K562 (cell line): ENCODE results near the gene ACOT13. TPM values are rescaled to one million over a fixed set of nuclear protein-coding genes. Genes with fewer than 3 reads are reported as not detected.
A peak's percentile ranks its signal among the peaks of the same experiment; 100 is the strongest.

Source experiments
- ATAC-seq: fragments of 200-7000 bp; cut with Tn5 transposase; 3 replicates; pipeline ENCODE4 v1.9.1; 2020; ENCODE audit warnings: moderate library complexity
- BruUV-seq: library from RNA; stranded (reverse); fragments of 400-500 nt; replicated peaks from 2 replicates; lab custom pipeline; 2021; lab: Mats Ljungman, UMichigan
- CTCF ChIA-PET: fragments of 300-600 bp; formaldehyde crosslinking; extraction: SDS; loops from one replicate; lab custom pipeline; 2021; ENCODE audit warnings: low intra/inter-chr PET ratio; lab: Yijun Ruan, JAX
- POLR2A ChIA-PET: fragments of 300-600, 350-650 bp; sonication (Branson Sonifier 250); formaldehyde crosslinking; extraction: SDS; loops from one replicate; lab custom pipeline; 2021; ENCODE audit warnings: antibody characterized with exemption, inconsistent platforms; lab: Yijun Ruan, JAX
- DNase-seq, 4 experiments: peaks; one replicate each; pipeline versions ENCODE4 v3.0.0 to v3.0.0-alpha.2; 2011 to 2018; ENCODE audit warnings: low spot score in 3 of 4, mixed read lengths in 3 of 4; ENCODE audit errors: extremely low read depth in 1 of 4
- FAIRE-seq: peaks from 2 replicates; lab custom pipeline; 2011; peaks lifted over from hg19 to GRCh38; lab: Jason Lieb, UNC
- H2AFZ ChIP-seq: 2 replicates; pipeline ENCODE4 v1.6.0; 2011; ENCODE audit warnings: low read depth, low read length, control low read depth, inconsistent platforms
- H3K27ac ChIP-seq: fragments of 200-600 bp; 3 replicates; pipeline ENCODE4 v1.8.0; 2011; ENCODE audit warnings: low read depth, mild to moderate bottlenecking, control low read depth, inconsistent platforms, low read length, moderate library complexity, mixed read lengths; ENCODE audit errors: extremely low read depth
- H3K27me3 ChIP-seq, 2 experiments: fragments of 300-600 bp in 1 of 2; 2 replicates in 1 of 2; 3 replicates in 1 of 2; pipeline versions ENCODE4 v1.6.0 to v1.8.0; 2011; ENCODE audit warnings: inconsistent platforms in 2 of 2, low read length in 2 of 2, mild to moderate bottlenecking in 1 of 2, mixed read lengths in 1 of 2, moderate library complexity in 1 of 2; ENCODE audit not compliant: control insufficient read depth in 2 of 2, insufficient read depth in 2 of 2
- H3K36me3 ChIP-seq: fragments of 300-600 bp; 3 replicates; pipeline ENCODE4 v1.8.0; 2011; ENCODE audit warnings: mild to moderate bottlenecking, low read length, inconsistent platforms; ENCODE audit not compliant: control insufficient read depth, insufficient read depth
- H3K4me1 ChIP-seq, 2 experiments: fragments of 200-600 bp in 1 of 2; replicated peaks in 1 of 2; 2 replicates in 1 of 2; 3 replicates in 1 of 2; pipeline versions ENCODE4 v1.5.1 to v1.8.0; 2011; ENCODE audit warnings: inconsistent platforms in 2 of 2, low read length in 2 of 2, mild to moderate bottlenecking in 1 of 2, mixed read lengths in 1 of 2, moderate library complexity in 1 of 2; ENCODE audit not compliant: control insufficient read depth in 2 of 2, insufficient read depth in 2 of 2
- H3K4me2 ChIP-seq: 2 replicates; pipeline ENCODE4 v1.6.1; 2011; ENCODE audit warnings: low read length, control low read depth, inconsistent platforms, mixed read lengths; ENCODE audit not compliant: insufficient read depth
- H3K4me3 ChIP-seq: fragments of 200-600 bp; sonication (generic), shearing (Covaris generic); 2 replicates; pipeline ENCODE4 v1.5.1; 2016; ENCODE audit warnings: control low read depth, inconsistent platforms
- H3K79me2 ChIP-seq: fragments of 200-600 bp; 3 replicates; pipeline ENCODE4 v1.8.0; 2011; ENCODE audit warnings: low read length, inconsistent platforms; ENCODE audit not compliant: control insufficient read depth, insufficient read depth
- H3K9ac ChIP-seq, 2 experiments: 2 replicates each; pipeline versions ENCODE4 v1.6.0 to v1.6.1; 2011; ENCODE audit warnings: low read depth in 2 of 2, low read length in 2 of 2, control low read depth in 1 of 2, inconsistent platforms in 1 of 2, mild to moderate bottlenecking in 1 of 2, mixed read lengths in 1 of 2; ENCODE audit not compliant: insufficient read depth in 1 of 2
- H3K9me1 ChIP-seq: one replicate; pipeline ENCODE4 v1.6.0; 2011; ENCODE audit warnings: inconsistent platforms, mild to moderate bottlenecking, low read length, moderate library complexity; ENCODE audit not compliant: control insufficient read depth, insufficient read depth
- H3K9me3 ChIP-seq: replicated peaks from 2 replicates; pipeline ENCODE4 v1.5.1; 2011; ENCODE audit warnings: low read depth, low read length, inconsistent platforms; ENCODE audit not compliant: control insufficient read depth, insufficient read depth
- H4K20me1 ChIP-seq: replicated peaks from 2 replicates; pipeline ENCODE4 v1.6.1; 2011; ENCODE audit warnings: low read length, inconsistent platforms, mixed read lengths; ENCODE audit not compliant: control insufficient read depth, insufficient read depth
- ELF4 ChIP-seq: fragments of 450-650 bp; formaldehyde crosslinking; IDR thresholded peaks from 2 replicates; pipeline ENCODE4 v1.4.0; 2022; ENCODE audit warnings: missing genetic modification characterization
- ELK1 ChIP-seq: sonication (generic); formaldehyde crosslinking; IDR thresholded peaks from 2 replicates; pipeline ENCODE4 v1.8.1; 2022; ENCODE audit warnings: missing genetic modification reagents
- ESRRA ChIP-seq: fragments of 450-650 bp; IDR thresholded peaks from 2 replicates; pipeline ENCODE4 v1.6.1; 2014; ENCODE audit warnings: low read depth, mild to moderate bottlenecking, moderate library complexity, borderline replicate concordance
- ILF3 ChIP-seq: fragments of 450-650 bp; IDR thresholded peaks from 2 replicates; pipeline ENCODE4 v1.6.1; 2018; ENCODE audit warnings: antibody characterized with exemption, mild to moderate bottlenecking, moderate library complexity, borderline replicate concordance
- MAFF ChIP-seq: IDR thresholded peaks from 2 replicates; pipeline ENCODE4 v1.6.1; 2012; ENCODE audit warnings: low read length, improper control_type of control experiment
- MAFK ChIP-seq: IDR thresholded peaks from 2 replicates; pipeline ENCODE4 v1.6.1; 2011; ENCODE audit warnings: low read length, improper control_type of control experiment
- MXI1 ChIP-seq: IDR thresholded peaks from 2 replicates; pipeline ENCODE4 v1.6.1; 2011; ENCODE audit warnings: low read depth, mild to moderate bottlenecking, improper control_type of control experiment, low read length
- MYC ChIP-seq, 2 experiments: fragments of 250-450 bp in 1 of 2; sonication (Bioruptor Pico) in 1 of 2; IDR thresholded peaks; 2 replicates each; pipeline versions ENCODE4 v1.5.1 to v1.6.1; 2012 to 2021; ENCODE audit warnings: low read depth in 2 of 2, borderline replicate concordance in 1 of 2, improper control_type of control experiment in 1 of 2, low read length in 1 of 2, mild to moderate bottlenecking in 1 of 2, moderate library complexity in 1 of 2
- NCOA1 ChIP-seq: fragments of 450-650 bp; IDR thresholded peaks from 2 replicates; pipeline ENCODE4 v1.6.1; 2016; ENCODE audit warnings: low read depth
- NELFE ChIP-seq: IDR thresholded peaks from 2 replicates; pipeline ENCODE4 v1.6.1; 2011; ENCODE audit warnings: mild to moderate bottlenecking; ENCODE audit not compliant: insufficient read depth, insufficient read length
- RFX5 ChIP-seq: IDR thresholded peaks from 2 replicates; pipeline ENCODE4 v1.6.1; 2011; ENCODE audit warnings: low read depth, mild to moderate bottlenecking, improper control_type of control experiment, low read length
- SMARCC2 ChIP-seq: fragments of 450-650 bp; IDR thresholded peaks from 2 replicates; pipeline ENCODE4 v1.6.1; 2017; ENCODE audit warnings: antibody characterized with exemption, moderate library complexity, mild to moderate bottlenecking, low read depth
- TBP ChIP-seq: optimal IDR thresholded peaks from 2 replicates; pipeline ENCODE3; 2011; ENCODE audit warnings: low read depth, low read length, improper control_type of control experiment
- TRIM24 ChIP-seq, 2 experiments: fragments of 450-650 bp; IDR thresholded peaks; 2 replicates each; pipeline ENCODE4 v1.6.1; 2016
- U2AF2 ChIP-seq: fragments of 200-400 bp; formaldehyde crosslinking; optimal IDR thresholded peaks from 2 replicates; pipeline ENCODE3; 2017; ENCODE audit warnings: low read depth, mild to moderate bottlenecking, low read length
- ZNF174 ChIP-seq: fragments of 250-450 bp; sonication (Bioruptor Pico); IDR thresholded peaks from 2 replicates; pipeline ENCODE4 v1.4.0; 2020; ENCODE audit warnings: mild to moderate bottlenecking
- ZNF277 ChIP-seq: fragments of 250-450 bp; sonication (Bioruptor Pico); IDR thresholded peaks from 2 replicates; pipeline ENCODE4 v1.8.0; 2022; ENCODE audit warnings: inconsistent platforms, mild to moderate bottlenecking, moderate library complexity, borderline replicate concordance
- ZNF280A ChIP-seq: fragments of 450-650 bp; IDR thresholded peaks from 2 replicates; pipeline ENCODE4 v1.6.1; 2018; ENCODE audit warnings: mild to moderate bottlenecking, low read depth; ENCODE audit not compliant: partially characterized antibody
- ZNF551 ChIP-seq: fragments of 250-450 bp; sonication (Bioruptor Pico); IDR thresholded peaks from 2 replicates; pipeline ENCODE4 v1.5.0; 2021; ENCODE audit warnings: mild to moderate bottlenecking, moderate library complexity
- ZNF830 ChIP-seq: fragments of 250-450 bp; sonication (Bioruptor Pico); IDR thresholded peaks from 2 replicates; pipeline ENCODE4 v1.5.0; 2021; ENCODE audit warnings: mild to moderate bottlenecking
- WGBS: fragments of 100-300 bp; shearing (Covaris generic); methylation state at CpG from one replicate; pipeline ENCODE4 v1.1.6; 2016; ENCODE audit warnings: low coverage, mixed read lengths; ENCODE audit not compliant: insufficient coverage; ENCODE audit errors: missing lambda C conversion rate; 5-methylcytosine and 5-hydroxymethylcytosine counted together
- in situ Hi-C: fragments of 300-500 bp; cut with MboI; formaldehyde crosslinking; loops from 4 replicates; pipeline ENCODE4 v1.15.0; 2018; ENCODE audit warnings: inconsistent platforms, mixed read lengths
- intact Hi-C: fragments of 100-400 bp; cut with micrococcal nuclease; formaldehyde crosslinking; loops from 2 replicates; pipeline ENCODE4 v1.14.2; 2022
- polyA plus RNA-seq, 8 experiments: library from polyadenylated mRNA; depleted of rRNA in 4 of 8; stranded (reverse) in 5 of 8; unstranded in 3 of 8; fragments of >200 nt; fragmentation: Nextera tagmentation in 2 of 8; fragmentation: Illumina TruSeq in 1 of 8; extraction: Ambion mirVana in 2 of 8; extraction: Trizol in 1 of 8; gene quantifications; 2 replicates each; pipeline versions ENCODE4 v1.2.1 to v1.2.3, GENCODE V29; 2011 to 2014; ENCODE audit warnings: inconsistent platforms in 1 of 8, missing spikeins in 1 of 8
- total RNA-seq, 7 experiments: library from RNA; depleted of rRNA in 6 of 7; stranded (reverse); fragments of >200 nt in 6 of 7; fragmentation: Illumina TruSeq in 2 of 7; extraction: Trizol in 2 of 7; gene quantifications; 2 replicates each; pipeline versions ENCODE4 v1.2.1 to v1.2.3, GENCODE V29; 2011 to 2021; ENCODE audit warnings: low replicate concordance in 1 of 7

Gene ACOT13
- total and polyA plus RNA-seq, 9 of the 15 experiments (the other 6 are each of a cell fraction or from before 2014, with no cell fraction given), result 14.1 to 129 (median 65.7) TPM

GRCh38 chr6:24649691-24650090 lies 17.2 kb upstream of the ACOT13 start (continued):
- TF ChIP-seq RFX5, result no peak
- TF ChIP-seq TBP, result no peak
- TF ChIP-seq ZNF280A, result no peak
- TF ChIP-seq MYC (IDR thresholded peaks at IDR 0.05; ENCODE audit: low read depth, low read length), result no peak
- TF ChIP-seq MYC (CRISPR knock-in tag; IDR thresholded peaks at IDR 0.05; ENCODE audit: borderline replicate concordance, low read depth), result no peak
- no peak for TF ChIP-seq SMARCC2
- TF ChIP-seq ILF3, result no peak
- TF ChIP-seq MAFF, result no peak
- no peak for TF ChIP-seq ELF4 (CRISPR knock-in tag)
- no peak for TF ChIP-seq ZNF830 (CRISPR knock-in tag)
- no peak for TF ChIP-seq ESRRA
- no peak for TF ChIP-seq MXI1
- TF ChIP-seq, all 486 proteins: peak for 0

- Histone ChIP-seq H3K36me3 (peaks cover 45% of the 10 kb centered on the region), H3K27me3 (peaks cover 0 to 4% of the 10 kb centered on the region in 2 experiments; a peak in 1 of 5 replicates), H4K20me1 (no peaks in the 10 kb centered on the region), H3K9me1 (no peaks in the 10 kb centered on the region), H3K9ac (no peak overlapping the region), H3K9me3 (no peaks in the 10 kb centered on the region), H2AFZ (no peak overlapping the region), H3K4me1 (peaks cover 6 to 11% of the 10 kb centered on the region in 2 experiments; a peak in 4 of 5 replicates), H3K4me3 (no peak overlapping the region), H3K4me2 (no peak overlapping the region), H3K79me2 (peaks cover under 1% of the 10 kb centered on the region; the same call in 1 of the 3 replicates), H3K27ac (no peak overlapping the region)
- in situ Hi-C loops (no loop called here), intact Hi-C loops (no loop called here)
- 63% methylated on average over 3 of the region's 3 CpGs for WGBS
- FAIRE-seq (no peak), DNase-seq (no peak), ATAC-seq (no peak)
- BruUV-seq, result TSS peak; percentile 30
- ChIA-PET POLR2A (interaction anchor here (0.9 kb wide), 1 partner anchor 15 kb away, joined by 3 read pairs; no protein-coding TSS in a partner anchor), CTCF (no interaction called here)
- TF ChIP-seq TRIM24 (IDR thresholded peaks at IDR 0.05), result no peak
- TF ChIP-seq ZNF277 (CRISPR knock-in tag), result no peak
- no peak for TF ChIP-seq NELFE
- no peak for TF ChIP-seq ELK1 (CRISPR knock-in tag)
- no peak for TF ChIP-seq ZNF174 (CRISPR knock-in tag)
- no peak for TF ChIP-seq ZNF551 (CRISPR knock-in tag)
- TF ChIP-seq MAFK, result no peak
- no peak for TF ChIP-seq U2AF2
- TF ChIP-seq NCOA1, result no peak
These were observed 16.5 kb upstream of the ACOT13 start for GRCh38 chr6:24650365-24650764.
